ENCODE data around the gene ZDHHC21.

Gene ZDHHC21

DNA sequence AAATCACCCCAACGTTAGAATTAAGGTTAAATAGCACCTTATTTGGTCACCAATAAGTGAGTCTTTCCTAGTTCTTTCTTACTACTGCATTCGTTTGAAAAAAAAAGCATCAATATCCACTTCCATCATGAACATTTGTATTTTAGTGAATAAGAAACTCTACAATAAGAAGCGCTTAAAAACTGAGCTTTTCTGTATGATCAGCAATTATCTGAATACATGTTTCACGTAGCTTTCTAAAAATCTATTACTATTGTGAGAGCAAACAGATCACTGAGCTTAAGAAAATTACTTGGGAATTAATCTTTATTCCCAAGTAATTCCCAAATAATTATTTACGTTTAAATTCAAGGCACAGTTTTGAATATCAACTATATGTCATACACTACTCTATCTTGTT lies 32.5 kb downstream of the ZDHHC21 start:
- TF ChIP-seq, protein P1, sequence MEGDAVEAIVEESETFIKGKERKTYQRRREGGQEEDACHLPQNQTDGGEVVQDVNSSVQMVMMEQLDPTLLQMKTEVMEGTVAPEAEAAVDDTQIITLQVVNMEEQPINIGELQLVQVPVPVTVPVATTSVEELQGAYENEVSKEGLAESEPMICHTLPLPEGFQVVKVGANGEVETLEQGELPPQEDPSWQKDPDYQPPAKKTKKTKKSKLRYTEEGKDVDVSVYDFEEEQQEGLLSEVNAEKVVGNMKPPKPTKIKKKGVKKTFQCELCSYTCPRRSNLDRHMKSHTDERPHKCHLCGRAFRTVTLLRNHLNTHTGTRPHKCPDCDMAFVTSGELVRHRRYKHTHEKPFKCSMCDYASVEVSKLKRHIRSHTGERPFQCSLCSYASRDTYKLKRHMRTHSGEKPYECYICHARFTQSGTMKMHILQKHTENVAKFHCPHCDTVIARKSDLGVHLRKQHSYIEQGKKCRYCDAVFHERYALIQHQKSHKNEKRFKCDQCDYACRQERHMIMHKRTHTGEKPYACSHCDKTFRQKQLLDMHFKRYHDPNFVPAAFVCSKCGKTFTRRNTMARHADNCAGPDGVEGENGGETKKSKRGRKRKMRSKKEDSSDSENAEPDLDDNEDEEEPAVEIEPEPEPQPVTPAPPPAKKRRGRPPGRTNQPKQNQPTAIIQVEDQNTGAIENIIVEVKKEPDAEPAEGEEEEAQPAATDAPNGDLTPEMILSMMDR (conservative IDR thresholded peaks at IDR 0.05) = no peak
- no peak overlapping the region for H3K27ac ChIP-seq

DNA sequence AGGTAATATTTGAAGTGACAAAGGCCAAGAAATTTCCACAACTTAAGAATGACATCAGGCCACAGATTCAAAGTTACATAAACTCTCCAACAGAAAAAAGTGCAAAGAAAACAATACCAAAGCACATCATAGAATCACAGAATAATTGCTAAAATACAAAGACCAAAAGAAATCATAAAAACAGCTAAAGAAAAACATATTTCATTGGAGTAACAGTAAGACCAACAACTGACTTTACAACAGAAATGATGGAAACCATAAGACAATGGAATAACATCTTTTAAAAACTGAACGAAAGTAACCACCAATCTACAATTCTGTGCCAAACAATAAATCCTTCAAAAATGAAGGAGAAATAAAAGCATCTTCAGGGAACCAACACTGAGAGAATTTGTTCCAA lies 38.3 kb downstream of the ZDHHC21 start:
- TF ChIP-seq, protein P1 (conservative IDR thresholded peaks at IDR 0.05) = no peak
- no peak overlapping the region for H3K27ac ChIP-seq

DNA sequence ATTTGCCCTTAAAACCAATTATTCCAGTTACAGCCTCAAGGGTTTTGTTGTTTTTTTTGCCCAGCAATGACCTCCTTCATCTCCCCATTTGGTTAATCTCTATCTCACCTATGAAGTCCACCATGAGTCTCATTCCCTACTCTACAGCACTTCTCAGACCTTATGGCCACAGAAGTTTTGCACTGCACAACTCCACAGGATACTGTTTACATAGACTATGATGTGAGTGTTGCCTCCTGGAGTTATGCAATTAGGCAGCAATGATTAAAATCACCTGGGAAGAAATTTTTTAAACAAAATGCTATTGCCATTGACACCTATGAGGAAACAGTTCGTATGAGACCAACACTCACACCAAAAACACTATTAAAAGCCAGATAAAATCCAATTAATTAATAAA lies 39.7 kb downstream of the ZDHHC21 start:
- TF ChIP-seq, protein P1 (conservative IDR thresholded peaks at IDR 0.05) = no peak
- H3K27ac ChIP-seq = no peak overlapping the region

DNA sequence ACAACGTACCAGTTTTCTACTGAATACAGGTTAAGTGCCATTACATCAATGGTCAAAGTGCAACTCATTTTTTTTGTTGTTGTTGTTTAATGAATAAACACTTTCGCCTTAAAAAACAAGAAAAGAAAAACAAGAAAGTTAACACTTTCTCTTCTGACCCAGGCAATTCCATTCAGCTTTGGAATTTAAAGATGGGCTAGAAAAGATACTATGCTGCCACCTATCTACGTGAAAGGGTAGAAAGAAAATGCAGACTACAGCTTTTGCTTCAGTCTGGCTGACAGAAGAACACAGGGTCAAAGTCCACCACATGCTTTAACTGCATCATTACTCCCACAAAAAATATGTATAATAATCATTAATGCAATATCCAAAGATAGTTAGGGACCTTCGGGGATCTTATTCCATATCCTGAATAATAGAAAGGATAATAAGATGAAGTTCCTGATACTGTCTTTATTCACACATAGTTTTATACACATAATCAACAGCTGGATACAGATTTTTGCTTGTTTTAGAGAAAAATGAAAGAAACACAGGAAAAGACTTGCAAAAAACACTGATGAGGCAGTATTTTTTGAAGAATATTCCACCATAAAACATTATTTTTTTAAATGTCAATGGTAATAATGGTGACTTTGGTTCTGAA lies 40.4 kb downstream of the ZDHHC21 start:
- TF ChIP-seq, protein P1 (conservative IDR thresholded peaks at IDR 0.05) = peak; percentile 87
- peak overlapping the region; percentile 27; the same call in 1 of the 2 replicates for H3K27ac ChIP-seq

DNA sequence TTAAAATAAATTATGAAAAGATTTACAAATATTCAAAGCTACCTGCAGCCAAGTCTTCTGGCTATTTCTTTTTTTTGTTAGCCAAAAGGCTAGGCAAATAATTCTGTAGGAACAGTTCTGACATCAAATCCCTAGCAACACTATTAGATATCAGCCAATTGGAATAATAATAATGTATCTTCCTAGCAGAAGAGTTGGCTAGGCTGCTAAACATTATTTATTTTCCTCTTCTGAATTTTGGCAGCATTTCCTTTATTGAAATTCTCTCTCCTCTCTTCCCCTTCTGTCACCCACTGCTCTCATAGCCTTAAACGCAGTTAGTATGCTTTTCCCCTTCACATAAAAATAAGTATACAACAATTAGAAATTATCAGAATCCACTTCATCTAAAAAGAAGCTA lies 42.6 kb downstream of the ZDHHC21 start:
- peak overlapping the region; percentile 18; the same call in 1 of the 2 replicates for H3K27ac ChIP-seq
- TF ChIP-seq, protein P1 (conservative IDR thresholded peaks at IDR 0.05) = no peak

DNA sequence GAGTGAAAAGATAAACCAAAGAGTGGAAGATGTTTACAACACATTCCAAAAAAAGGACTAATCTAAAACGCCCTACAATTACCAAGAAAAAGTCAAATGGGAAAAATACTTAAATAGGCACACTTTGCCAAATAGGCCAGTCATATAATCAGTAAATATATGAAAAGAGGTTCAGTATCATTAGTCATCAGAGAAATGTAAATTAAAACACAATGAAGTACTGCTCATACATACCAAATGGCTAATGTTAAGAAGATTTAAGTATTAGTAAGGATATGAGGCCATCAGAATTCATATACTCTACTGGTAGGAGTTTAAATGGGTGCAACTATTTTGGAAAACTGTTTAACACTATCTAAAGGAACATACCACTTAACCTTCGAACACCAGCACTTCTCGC lies 47.6 kb downstream of the ZDHHC21 start:
- TF ChIP-seq, protein P1 (conservative IDR thresholded peaks at IDR 0.05) = no peak
- no peak overlapping the region for H3K27ac ChIP-seq

DNA sequence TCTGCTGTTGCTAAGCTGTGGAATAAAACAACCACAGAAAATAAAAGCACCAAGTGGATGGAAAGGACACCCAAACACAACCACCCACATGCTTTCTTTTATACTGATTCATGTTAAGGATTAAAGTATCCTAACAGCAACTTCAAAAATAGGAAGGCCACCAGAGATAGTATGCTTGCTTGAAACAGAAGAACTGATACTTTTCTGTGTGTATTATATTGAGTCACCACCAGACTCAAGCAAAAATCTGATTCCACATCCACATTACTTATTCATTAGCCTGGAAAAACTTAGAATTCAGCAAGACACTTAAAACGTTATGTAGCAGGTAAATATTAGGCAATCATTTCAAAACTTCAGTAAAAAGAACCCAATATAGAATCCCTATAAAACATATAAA lies 52.3 kb downstream of the ZDHHC21 start:
- no peak overlapping the region for H3K27ac ChIP-seq
- TF ChIP-seq, protein P1 (conservative IDR thresholded peaks at IDR 0.05) = no peak

All from VCaP (cell line).